ENCODE data around the gene TMEM143. TPM values are rescaled to one million over a fixed set of nuclear protein-coding genes. Genes with fewer than 3 reads are reported as not detected.

TMEM143 gene
- total RNA-seq, 1 donor from 2014 or later = 110 TPM

DNA sequence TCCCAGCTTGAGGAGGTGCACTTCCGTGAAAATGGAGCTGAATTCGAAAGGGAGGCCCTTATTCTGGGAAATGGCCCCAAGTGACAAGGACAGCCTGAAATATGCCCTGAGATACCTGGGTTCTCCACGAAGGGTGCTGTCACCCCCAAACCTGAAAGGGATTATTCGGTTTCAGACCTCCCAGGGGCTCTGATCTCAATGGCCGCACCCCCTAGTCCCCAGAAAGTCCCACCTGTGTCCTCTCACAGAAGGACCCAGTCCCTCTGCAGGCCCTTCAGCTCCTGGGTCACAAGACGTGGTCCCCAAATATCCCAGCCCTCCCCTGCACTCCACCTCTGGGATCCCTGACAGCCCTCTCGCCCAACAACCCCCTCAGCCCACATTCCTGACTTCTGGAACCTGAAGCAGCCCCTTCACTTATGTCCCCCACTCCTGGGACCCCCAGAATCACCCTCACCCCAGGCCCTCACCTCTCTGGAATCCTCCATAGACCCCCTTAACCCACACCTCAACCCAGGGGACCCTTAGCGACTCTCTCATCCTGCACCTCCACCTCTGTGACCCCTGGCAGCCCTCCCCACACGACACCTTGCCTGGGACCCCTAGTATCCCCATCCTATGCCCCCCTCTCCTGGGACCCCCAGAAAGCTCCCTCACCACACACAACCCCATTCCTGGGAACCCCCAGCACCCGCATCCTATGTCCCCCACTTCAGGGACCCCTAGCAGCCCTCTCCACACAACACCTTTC is 1.0 kb upstream of the TMEM143 start:
- DNase-seq (no peak), ATAC-seq (no peak)
- intact Hi-C loops (cut with micrococcal nuclease) = no loop called here

DNA sequence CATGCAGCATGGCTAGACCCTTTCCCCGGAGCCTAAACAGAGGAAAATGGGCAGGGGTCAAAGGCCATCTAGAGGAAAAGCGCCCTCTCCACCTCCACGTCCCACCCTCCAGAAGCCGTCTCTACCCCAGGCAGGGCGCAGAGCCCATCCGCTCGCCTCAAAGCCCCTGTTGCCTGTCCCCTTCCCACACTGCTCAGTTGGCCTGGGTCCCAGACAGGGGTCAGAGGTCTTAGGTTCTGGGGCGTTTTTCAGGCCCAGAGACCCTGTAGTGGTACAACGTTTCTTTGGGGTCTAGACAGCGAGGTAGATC is 285 bp downstream of the TMEM143 start:
- DNase-seq (no peak), ATAC-seq (peak; percentile 14)
- intact Hi-C loops (cut with micrococcal nuclease) = no loop called here

DNA sequence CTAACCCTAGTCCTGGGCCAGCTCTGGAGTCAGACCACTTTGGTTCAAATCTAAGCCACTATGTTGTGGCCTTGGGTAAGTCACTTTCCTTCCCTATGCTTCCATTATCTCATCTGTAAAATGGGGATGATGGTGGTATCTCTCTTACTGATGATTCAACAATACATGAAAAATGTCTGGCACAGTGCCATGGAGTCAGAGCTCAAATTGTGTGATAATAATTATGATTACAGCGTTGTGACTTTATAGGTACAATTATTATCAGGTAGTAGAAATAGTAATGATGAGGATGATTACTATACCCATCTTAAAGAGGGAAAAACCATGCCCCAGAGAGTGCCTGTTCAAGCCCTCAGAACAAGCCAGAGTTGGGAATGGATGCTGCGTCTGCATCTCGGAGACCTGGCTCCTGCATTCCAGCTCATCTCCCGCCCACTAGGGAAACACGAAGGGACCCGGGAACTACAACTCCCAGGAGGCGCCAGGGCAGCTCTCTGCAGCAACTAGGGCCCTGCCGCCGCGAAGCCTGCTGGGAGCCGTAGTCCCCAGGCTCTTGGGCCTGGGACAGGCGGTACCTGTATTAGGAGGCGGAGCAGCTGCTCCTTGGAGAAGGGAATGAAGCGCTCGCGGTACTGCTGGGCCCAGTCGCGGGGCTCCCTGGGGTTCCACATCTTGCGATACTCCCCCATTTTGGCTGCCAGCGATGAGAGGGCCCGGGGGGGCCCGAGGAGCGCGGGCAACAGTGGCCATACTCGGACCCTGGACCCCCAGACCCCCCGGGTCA is 832 bp downstream of the TMEM143 start:
- intact Hi-C loops (cut with micrococcal nuclease) = no loop called here
- peak; percentile 90 for ATAC-seq
- DNase-seq = peak; percentile 97

DNA sequence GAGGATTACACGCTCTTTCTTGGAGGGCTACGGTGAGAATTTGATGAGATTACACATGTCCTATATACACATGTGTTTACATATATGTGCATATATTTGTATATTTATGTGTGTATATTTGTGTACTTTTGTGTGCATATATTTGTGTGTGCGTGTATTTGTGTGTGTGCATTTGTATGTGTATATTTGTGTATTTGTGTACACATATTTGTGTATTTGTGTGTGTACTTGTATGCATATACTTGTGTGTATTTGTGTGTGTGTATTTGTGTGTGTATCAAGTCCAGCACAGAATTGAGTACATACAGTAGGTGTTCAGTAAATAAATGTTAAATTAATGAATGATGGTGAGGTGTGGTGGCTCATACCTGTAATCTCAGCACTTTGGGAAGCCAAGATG is 1.8 kb downstream of the TMEM143 start:
- ATAC-seq (no peak), DNase-seq (no peak)
- intact Hi-C loops (cut with micrococcal nuclease) = no loop called here

DNA sequence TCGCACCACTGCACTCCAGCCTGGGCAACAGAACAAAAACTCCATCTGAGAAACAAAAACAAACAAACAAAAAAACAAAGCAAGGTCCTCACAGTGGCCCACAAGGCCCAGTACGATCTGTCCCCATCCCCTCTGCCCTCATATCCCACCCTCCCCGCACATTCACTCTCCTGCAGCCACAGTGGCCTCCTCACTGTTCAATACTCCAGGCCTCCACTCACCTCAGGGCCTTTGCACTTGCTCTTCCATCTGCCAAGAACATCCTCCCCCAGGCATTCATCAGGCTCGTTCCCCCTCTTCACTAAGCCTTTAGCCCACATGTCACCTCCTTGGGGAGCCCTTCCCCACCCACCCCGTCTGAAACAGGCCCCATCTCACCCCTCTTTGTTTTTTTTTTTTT is 4.6 kb downstream of the TMEM143 start:
- intact Hi-C loops (cut with micrococcal nuclease) = no loop called here
- DNase-seq (no peak), ATAC-seq (no peak)

DNA sequence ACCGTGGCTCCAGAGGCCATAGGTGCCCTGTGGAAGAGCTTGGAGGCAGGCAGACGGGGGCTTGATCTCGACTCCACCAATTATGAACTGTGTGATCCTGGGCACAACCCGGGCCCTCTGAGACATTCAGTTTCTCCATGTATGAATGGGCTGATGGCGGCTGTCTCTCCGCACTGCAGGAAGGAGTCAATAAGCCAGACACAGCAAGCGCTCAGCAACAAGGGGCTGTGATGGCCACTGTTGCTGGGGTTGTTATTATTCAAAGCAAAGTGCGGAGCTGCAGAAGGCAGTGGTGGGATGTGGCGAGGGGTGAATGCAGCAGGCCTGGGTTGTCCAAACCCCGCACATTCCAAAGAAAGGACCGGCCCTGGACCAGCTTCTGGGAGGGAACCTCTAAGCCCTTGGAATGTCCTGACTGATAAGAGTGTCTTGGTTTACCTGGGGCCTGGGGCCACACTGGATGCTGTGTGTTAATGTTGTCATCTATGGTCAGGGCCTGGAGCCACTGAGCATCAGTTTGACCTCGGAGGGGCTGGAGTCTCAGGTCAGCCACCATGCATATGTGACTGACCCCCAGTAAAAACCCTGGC is 8.3 kb downstream of the TMEM143 start:
- intact Hi-C loops (cut with micrococcal nuclease) = no loop called here
- DNase-seq (no peak), ATAC-seq (no peak)

DNA sequence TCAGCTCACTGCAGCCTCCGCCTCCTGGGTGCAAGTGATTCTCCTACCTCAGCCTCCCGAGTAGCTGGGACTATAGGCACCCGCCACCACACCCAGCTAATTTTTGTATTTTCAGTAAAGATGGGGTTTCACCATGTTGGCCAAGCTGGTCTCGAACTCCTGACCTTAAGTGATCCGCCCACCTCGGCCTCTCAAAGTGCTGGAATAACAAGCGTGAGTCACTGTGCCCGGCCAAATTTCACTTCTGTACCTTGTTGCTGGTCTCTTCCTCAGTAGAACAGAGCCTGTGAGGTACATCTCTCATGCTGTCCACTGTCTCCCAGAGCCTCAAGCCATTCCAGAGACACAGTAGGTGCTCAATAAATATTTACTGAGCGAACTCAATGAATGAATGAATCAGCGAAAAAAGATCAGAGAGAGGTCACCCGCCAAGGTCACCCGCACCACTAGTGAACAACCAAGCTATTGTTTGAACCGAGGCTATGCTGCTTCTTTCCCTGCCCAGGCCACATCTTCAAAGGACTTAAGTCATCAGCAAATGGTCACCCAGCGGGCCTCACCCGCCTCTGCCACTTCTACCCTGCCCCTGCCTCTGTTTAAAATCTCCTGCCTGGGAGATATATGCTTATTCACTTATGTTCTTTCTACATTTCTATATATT is 9.3 kb downstream of the TMEM143 start:
- DNase-seq = no peak
- intact Hi-C loops (cut with micrococcal nuclease) = no loop called here
- no peak for ATAC-seq

DNA sequence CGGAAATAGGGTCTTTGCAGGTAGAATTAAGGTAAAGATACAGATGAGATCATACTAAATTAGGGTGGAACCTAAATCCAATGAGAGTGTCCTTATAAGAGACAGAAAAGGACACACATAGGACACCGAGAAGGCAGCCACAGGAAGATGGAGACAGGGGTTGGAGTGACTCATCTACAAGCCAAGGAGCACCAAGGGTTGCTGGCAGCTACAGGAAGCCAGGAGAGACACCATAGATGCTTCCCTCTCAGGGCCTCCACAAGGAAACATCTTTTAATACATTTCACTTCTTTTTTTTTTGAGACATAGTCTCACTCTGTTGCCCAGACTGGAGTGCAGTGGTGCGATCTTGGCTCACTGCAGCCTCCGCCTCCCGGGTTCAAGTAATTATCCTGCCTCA is 10.1 kb downstream of the TMEM143 start:
- intact Hi-C loops (cut with micrococcal nuclease) = no loop called here
- DNase-seq (no peak), ATAC-seq (no peak)

DNA sequence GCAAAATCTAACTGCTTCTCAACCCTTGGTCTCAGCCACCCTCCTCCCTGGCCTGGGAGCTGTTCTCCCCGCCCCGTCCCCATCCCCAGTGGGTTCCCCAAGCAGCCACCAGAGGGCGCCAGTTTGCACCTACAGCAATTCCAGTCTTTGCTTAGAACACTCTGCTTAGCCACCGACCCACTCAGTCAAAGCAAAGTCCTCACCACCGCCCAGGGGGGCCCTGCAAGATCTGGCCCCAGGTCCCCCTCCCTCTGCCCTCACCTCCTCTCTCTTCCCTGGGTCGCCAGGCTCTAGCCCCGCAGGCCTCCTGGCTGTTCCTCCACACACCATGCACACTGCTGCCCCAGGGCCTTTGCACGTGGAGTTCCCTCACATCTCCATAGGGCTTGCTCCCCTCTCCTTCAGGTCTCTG is 12.4 kb downstream of the TMEM143 start:
- intact Hi-C loops (cut with micrococcal nuclease) = no loop called here
- peak; percentile 75 for ATAC-seq
- DNase-seq = peak; percentile 79

DNA sequence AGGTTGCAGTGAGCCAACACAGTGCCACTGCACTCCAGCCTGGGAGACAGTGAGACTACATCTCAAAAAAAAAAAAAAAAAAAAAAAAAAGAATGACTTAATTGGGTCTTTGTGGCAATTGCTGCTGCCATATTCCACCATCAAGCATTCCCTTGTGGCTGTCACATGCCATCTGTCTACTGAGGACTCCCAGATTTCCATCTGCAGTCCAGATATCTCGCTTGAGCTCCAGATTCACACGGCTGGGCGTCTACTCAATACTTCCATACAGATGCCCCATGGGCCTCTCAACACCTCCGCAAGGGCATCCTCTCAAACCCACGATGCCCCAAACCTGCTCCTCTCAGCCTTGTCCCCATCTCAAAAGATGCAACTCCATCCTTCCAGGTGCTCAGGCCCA is 12.9 kb downstream of the TMEM143 start:
- ATAC-seq (no peak), DNase-seq (no peak)
- intact Hi-C loops (cut with micrococcal nuclease) = no loop called here

DNA sequence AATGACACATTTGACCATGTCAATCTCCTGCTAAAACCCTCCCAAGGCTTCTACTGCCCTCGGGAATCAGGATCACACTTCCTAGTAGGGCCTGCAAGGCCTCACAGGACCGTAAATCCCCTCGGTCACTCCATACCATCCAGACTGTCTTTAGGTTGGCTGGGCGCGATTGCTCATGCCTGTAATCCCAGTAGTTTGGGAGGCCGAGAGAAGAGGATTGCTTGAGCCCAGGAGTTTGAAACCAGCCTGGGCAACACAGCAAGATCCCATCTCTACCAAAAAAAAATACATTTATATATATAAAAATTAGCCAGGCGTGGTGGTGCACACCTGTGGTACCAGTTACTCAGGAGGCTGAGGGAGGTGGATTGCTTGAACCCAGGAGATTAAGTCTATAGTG is 15.0 kb downstream of the TMEM143 start:
- intact Hi-C loops (cut with micrococcal nuclease) = no loop called here
- no peak for ATAC-seq
- no peak for DNase-seq

DNA sequence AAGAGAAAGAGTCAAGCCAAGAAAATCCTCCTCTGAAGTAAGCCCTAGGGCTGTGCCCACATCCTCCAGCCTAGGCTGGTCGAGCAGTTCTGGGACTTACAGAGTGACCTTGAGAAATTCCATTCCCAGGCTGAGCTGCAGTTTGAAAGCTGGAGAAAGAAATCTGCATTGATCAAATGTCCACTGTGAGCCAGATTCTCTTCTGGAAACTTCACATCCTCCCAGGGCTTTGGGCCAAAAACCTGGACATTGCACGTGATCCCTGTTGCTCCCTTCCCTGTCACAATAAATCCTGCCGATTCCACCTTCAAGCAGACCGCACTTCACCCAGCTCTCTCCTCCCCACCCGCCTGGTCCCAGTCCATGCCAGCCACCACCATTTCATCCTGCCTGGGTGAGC is 15.7 kb downstream of the TMEM143 start:
- ATAC-seq = peak; percentile 57

DNA sequence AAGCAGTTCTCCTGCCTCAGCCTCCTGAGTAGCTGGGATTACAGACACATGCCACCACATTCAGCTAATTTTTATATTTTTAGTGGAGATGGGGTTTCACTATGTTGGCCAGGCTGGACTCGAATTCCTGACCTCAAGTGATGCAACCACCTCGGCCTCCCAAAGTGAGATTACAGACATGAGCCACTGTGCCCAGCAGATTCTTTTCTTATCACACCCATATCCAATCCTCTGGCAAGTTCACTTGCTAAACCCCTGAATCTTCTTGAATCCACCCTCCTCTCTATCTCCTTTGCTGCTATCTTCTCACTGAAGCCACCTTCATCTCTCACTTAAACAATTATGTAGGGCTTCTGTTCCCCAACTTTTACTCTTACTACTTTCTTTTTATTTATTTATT is 17.5 kb downstream of the TMEM143 start:
- DNase-seq (no peak), ATAC-seq (no peak)
- intact Hi-C loops (cut with micrococcal nuclease) = no loop called here

More for the DNA sequence above, 15.7 kb downstream of the TMEM143 start:
- intact Hi-C loops (cut with micrococcal nuclease) = no loop called here
- no peak for DNase-seq

DNA sequence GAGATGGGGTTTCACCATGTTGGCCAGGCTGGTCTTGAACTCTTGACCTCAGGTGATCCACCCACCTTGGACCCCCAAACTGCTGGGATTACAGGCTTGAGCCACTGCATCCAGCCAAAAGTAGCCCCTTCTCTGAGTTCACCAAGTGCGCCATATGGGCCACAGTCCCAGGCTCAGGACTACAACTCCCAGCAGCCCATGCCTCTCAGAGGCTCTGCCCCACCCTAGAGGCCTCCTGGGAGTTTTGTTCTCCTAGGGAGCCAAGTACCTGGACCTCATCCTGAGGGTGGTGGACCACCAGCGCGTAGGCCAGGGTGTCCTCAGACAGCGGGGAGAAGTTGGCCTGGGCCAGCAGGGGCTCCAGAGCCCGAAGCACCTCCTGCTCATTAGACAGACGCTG is 18.8 kb downstream of the TMEM143 start:
- DNase-seq = no peak
- no peak for ATAC-seq
- intact Hi-C loops (cut with micrococcal nuclease) = no loop called here

DNA sequence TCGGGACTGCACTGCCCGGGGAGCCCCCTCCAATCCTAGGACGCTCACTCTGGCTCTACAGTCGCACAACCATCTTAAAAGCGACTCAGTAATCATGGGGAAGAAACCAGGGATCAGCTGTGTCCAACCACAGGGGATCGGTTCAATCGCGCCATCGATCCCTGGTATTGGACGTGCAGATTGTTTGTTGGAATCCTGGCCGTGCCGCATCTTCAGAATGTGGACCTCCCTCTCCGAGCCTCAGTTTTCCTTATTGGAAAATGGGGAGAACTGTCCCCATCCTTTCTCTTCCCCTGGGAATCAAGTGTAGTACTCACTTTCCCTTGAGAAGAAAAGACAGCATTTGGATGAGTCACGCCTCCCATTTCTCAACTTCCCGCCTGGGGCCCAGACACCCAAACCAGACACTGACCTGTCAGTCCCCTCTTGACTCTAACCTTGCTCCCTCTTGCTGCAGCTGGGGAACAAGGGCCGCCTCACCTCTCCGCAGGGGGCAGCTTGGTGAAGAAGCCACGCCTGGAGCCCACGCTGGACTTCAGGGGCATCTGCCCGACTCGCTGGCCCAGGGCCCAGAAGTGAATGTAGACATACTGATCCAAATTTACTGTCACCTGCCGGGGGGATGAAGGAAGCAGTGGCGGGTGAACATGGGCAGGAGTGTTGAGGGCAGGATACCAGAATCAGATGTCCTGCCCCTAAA is 20.7 kb downstream of the TMEM143 start:
- DNase-seq = no peak
- intact Hi-C loops (cut with micrococcal nuclease) = no loop called here
- ATAC-seq = no peak

DNA sequence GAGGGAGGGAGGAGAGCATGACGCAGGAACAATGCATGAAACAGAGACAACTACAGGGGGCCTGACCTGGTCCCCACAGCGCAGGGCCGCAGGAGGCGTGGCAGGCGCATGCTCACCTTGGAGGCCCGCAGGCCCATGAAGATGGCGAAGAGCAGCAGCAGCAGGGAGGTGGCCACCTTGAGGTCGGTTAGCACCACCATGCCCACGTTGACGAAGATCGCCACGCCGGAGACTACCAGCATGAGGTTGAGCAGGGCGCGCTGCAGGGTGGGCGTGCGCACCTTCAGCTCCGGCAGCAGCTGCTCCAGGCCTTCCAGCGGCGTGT is 21.4 kb downstream of the TMEM143 start:
- ATAC-seq (no peak), DNase-seq (no peak)
- intact Hi-C loops (cut with micrococcal nuclease) = no loop called here

DNA sequence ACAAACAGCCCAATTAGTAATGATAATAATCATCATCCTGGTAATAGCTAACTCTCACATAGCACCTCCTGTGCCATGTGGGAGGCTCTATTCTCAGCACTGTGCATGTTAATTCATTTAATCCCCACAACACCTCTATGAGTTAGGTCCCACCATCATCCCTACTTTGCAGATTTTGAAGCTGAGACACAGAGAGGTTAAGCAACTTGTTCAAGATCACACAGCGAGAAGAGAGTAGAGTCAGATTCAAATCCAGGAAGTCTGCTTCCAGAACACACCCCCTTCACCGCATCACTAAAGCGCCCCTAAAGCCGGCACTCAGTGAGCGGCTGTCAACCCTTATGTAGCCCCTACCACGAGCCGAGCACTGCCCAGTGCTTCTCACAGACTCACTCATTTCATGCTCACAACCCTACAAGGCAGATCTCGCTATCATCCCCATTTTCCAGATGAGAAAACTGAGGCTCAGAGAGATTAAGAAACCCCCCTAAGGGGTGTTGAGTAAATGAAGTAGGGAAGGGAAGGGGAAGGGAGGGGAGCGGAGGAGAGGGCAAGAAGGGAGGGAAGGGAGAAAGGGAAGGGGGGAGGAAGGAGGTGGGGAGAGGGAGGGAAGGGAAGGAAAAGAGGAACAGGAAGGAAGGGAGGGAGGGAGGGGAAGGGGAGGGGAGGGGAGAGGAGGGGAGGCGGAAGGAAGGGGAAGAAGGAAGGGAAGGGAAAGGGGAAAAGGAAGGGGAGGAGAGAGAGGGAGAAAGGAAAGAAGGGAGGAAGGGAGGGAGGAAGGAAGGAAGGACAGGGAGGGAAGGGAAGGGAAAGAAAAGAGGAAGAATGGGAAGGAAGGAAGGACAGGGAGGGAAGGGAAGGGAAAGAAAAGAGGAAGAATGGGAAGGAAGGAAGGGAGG is 22.0 kb downstream of the TMEM143 start:
- ATAC-seq = no peak
- no peak for DNase-seq
- intact Hi-C loops (cut with micrococcal nuclease) = no loop called here

DNA sequence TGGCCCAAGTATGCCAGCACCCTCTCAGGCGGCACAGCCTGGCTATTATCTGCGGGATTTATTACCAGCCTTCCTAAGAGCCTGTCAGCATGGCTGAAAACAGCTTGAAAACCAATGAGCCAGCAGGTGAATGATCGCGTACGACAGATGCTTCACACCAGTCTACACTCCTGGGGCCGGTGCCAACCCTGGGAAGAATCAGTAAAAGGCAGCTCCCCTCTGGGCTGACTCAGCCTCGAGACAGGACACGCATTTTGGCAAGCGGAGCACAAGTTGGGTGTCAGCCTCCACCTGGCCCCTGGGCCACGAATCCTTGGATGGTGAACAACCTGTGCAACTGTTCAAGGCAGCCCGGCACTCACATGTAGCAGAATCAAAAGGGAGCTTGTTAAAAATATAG is 22.7 kb downstream of the TMEM143 start:
- intact Hi-C loops (cut with micrococcal nuclease) = no loop called here
- ATAC-seq (no peak), DNase-seq (no peak)
